ENCODE data around the gene BICD2. TPM values are rescaled to one million over a fixed set of nuclear protein-coding genes. Genes with fewer than 3 reads are reported as not detected.
A peak's percentile ranks its signal among the peaks of the same experiment; 100 is the strongest.

BICD2 gene
- total and polyA plus RNA-seq, 2 donors (not counting 1 experiment from before 2014, with no cell fraction given), result 33.2 to 49.5 TPM

DNA sequence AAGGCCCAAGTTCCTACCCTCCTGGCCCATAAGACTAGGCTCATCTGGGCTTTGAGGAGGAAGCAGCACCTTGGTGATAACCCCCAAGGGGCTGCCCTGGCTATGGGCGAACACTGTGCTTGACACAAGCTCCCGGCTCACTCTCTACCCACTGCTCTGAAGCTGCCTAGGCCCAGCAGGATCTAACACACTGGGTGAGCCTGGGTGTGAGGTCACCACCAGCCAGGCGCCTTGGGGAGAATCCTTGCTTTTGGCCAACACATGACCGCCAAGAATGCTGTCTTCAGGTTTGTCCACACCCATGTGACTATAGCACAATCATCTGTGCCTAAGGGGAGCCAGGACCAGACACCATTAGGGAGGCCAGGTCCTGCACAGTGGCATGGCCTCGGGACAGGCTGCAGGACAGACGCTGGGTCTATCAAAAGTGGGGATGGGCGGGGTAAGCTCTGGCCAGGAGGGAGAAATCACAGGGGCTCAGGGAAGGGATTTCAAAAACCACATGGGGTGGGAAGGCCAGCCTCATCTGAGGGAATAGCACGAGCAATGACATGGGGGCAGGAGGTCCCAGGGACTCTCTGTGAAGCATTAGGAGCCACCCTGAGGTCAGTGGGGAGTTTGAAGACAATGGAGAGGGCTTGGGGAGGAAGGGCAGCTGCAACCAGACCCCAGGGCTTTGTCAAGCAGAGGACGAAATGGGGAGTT is 29.6 kb downstream of the BICD2 start:
- WGBS (ENCODE audit: insufficient coverage), result 78% methylated on average over 9 of the region's 9 CpGs
- no peaks in the 10 kb centered on the region for H3K9me3 Mint-ChIP-seq (ENCODE audit: insufficient read depth)
- ChIA-PET POLR2A (no interaction called here), CTCF (interaction anchor here (1.7 to 12.4 kb wide), 2 partner anchors 13 to 57 kb away, joined by 4 to 241 read pairs; no protein-coding TSS in a partner anchor)
- peak; percentile 81 for ATAC-seq (ENCODE audit: low read depth)
- Histone ChIP-seq H2AFZ (ENCODE audit: insufficient read depth, low read depth, low read length, poor library complexity, severe bottlenecking) (no peak overlapping the region), H3K9me3 (ENCODE audit: control extremely low read depth in 1 of 3, control insufficient read depth in 2 of 3, insufficient read depth in 1 of 3, low read length in 2 of 3) (no peaks in the 10 kb centered on the region), H3K36me3 (replicated peaks in 1 of 2; ENCODE audit: control extremely low read depth in 1 of 2, control insufficient read depth in 1 of 2, extremely low read depth in 1 of 2, insufficient read depth in 2 of 2, low read length in 1 of 2) (peaks cover 0 to 2% of the 10 kb centered on the region in 2 experiments), H3K9ac (ENCODE audit: low read length) (peak overlapping the region; percentile 1), H3K4me3 (ENCODE audit: control extremely low read depth in 1 of 5, extremely low read depth in 1 of 5, insufficient read depth in 1 of 5, low read depth in 2 of 5, low read length in 4 of 5) (no peak overlapping the region), H3K4me1 (ENCODE audit: control insufficient read depth in 2 of 2, insufficient read depth in 2 of 2, low read length in 2 of 2) (peaks cover 80% of the 10 kb centered on the region in 2 donors), H3K4me2 (replicated peaks; ENCODE audit: low read depth, low read length, poor library complexity, severe bottlenecking) (peak overlapping the region; percentile 45), H3K27ac (ENCODE audit: low read length in 2 of 2) (peak overlapping the region in 1 of 2 donors; percentile 69), H3K27me3 (replicated peaks in 1 of 4; ENCODE audit: control extremely low read depth in 1 of 4, control insufficient read depth in 3 of 4, insufficient read depth in 4 of 4, low read length in 3 of 4) (no peaks in the 10 kb centered on the region), H4K20me1 (ENCODE audit: control insufficient read depth, insufficient read depth, low read length, poor library complexity, severe bottlenecking) (peaks cover 79% of the 10 kb centered on the region), H3K79me2 (ENCODE audit: control insufficient read depth, insufficient read depth, low read length) (peaks cover 99% of the 10 kb centered on the region)
- TF ChIP-seq EZH2 (IDR thresholded peaks at IDR 0.05; ENCODE audit: borderline replicate concordance, insufficient read depth, low read depth, low read length, poor library complexity, severe bottlenecking), result no peak
- TF ChIP-seq, protein P1, sequence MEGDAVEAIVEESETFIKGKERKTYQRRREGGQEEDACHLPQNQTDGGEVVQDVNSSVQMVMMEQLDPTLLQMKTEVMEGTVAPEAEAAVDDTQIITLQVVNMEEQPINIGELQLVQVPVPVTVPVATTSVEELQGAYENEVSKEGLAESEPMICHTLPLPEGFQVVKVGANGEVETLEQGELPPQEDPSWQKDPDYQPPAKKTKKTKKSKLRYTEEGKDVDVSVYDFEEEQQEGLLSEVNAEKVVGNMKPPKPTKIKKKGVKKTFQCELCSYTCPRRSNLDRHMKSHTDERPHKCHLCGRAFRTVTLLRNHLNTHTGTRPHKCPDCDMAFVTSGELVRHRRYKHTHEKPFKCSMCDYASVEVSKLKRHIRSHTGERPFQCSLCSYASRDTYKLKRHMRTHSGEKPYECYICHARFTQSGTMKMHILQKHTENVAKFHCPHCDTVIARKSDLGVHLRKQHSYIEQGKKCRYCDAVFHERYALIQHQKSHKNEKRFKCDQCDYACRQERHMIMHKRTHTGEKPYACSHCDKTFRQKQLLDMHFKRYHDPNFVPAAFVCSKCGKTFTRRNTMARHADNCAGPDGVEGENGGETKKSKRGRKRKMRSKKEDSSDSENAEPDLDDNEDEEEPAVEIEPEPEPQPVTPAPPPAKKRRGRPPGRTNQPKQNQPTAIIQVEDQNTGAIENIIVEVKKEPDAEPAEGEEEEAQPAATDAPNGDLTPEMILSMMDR (IDR thresholded peaks at IDR 0.05), result no peak
- peaks cover 84% of the 10 kb centered on the region for H3K4me1 Mint-ChIP-seq
- peak overlapping the region; percentile 66 for H3K27ac Mint-ChIP-seq
- intact Hi-C loops (cut with micrococcal nuclease), result no loop called here
- H3K27me3 Mint-ChIP-seq, result no peaks in the 10 kb centered on the region
- peak; percentile 56 for DNase-seq
- H3K4me3 Mint-ChIP-seq, result peak overlapping the region; percentile 35

DNA sequence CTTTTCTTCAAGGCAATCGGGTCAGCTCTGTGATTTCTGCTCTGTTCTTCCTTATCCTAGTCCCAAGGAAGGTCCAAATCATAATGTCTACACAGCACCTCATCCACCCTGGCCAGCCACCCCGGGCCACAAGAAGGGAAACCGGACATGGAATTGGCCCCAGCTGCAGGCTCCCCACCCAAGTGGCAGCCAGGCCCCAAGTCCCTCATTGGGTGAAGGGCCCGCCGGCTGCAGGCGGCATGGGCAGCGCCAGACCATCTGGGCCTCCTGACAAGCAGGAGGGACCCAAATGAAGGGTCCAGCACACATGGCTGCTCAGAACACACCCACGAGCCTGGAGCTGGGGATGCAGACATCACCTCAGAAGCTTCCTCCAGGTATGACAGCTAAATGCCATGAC is 33.7 kb downstream of the BICD2 start:
- Histone ChIP-seq H3K9ac (ENCODE audit: low read length) (no peak overlapping the region), H2AFZ (ENCODE audit: insufficient read depth, low read depth, low read length, poor library complexity, severe bottlenecking) (no peak overlapping the region), H4K20me1 (ENCODE audit: control insufficient read depth, insufficient read depth, low read length, poor library complexity, severe bottlenecking) (peaks cover 77% of the 10 kb centered on the region), H3K4me2 (replicated peaks; ENCODE audit: low read depth, low read length, poor library complexity, severe bottlenecking) (peak overlapping the region; percentile 85), H3K4me1 (ENCODE audit: control insufficient read depth in 2 of 2, insufficient read depth in 2 of 2, low read length in 2 of 2) (peaks cover 78 to 80% of the 10 kb centered on the region in 2 donors), H3K4me3 (ENCODE audit: control extremely low read depth in 1 of 5, extremely low read depth in 1 of 5, insufficient read depth in 1 of 5, low read depth in 2 of 5, low read length in 4 of 5) (no peak overlapping the region), H3K36me3 (replicated peaks in 1 of 2; ENCODE audit: control extremely low read depth in 1 of 2, control insufficient read depth in 1 of 2, extremely low read depth in 1 of 2, insufficient read depth in 2 of 2, low read length in 1 of 2) (peaks cover 0 to 24% of the 10 kb centered on the region in 2 experiments), H3K27me3 (replicated peaks in 1 of 4; ENCODE audit: control extremely low read depth in 1 of 4, control insufficient read depth in 3 of 4, insufficient read depth in 4 of 4, low read length in 3 of 4) (no peaks in the 10 kb centered on the region), H3K27ac (ENCODE audit: low read length in 2 of 2) (peak overlapping the region; percentile 24 to 76), H3K9me3 (ENCODE audit: control extremely low read depth in 1 of 3, control insufficient read depth in 2 of 3, insufficient read depth in 1 of 3, low read length in 2 of 3) (no peaks in the 10 kb centered on the region), H3K79me2 (ENCODE audit: control insufficient read depth, insufficient read depth, low read length) (peaks cover 96% of the 10 kb centered on the region)
- CTCF ChIA-PET, result interaction anchor here (1.4 to 12.4 kb wide), 5 partner anchors 14 to 61 kb away, joined by 6 to 241 read pairs (median 55); partner anchors contain the start of gene BICD2
- POLR2A ChIA-PET, result no interaction called here
- no peak for DNase-seq
- Mint-ChIP-seq H3K27ac (peak overlapping the region; percentile 82), H3K9me3 (ENCODE audit: insufficient read depth) (no peaks in the 10 kb centered on the region), H3K4me1 (peaks cover 86% of the 10 kb centered on the region), H3K27me3 (no peaks in the 10 kb centered on the region), H3K4me3 (peak overlapping the region; percentile 91)
- no peak for TF ChIP-seq EZH2 (IDR thresholded peaks at IDR 0.05; ENCODE audit: borderline replicate concordance, insufficient read depth, low read depth, low read length, poor library complexity, severe bottlenecking)
- TF ChIP-seq, protein P1 (IDR thresholded peaks at IDR 0.05), result no peak
- WGBS (ENCODE audit: insufficient coverage), result 94% methylated on average over 8 of the region's 8 CpGs
- no peak for ATAC-seq (ENCODE audit: low read depth)
- intact Hi-C loops (cut with micrococcal nuclease), result no loop called here
